ENCODE measurements around the gene PIN1. TPM values are rescaled to one million over a fixed set of nuclear protein-coding genes. Genes with fewer than 3 reads are reported as not detected.

PIN1 gene
- total and polyA plus RNA-seq, 9 donors, result 6.3 to 94.2 (median 61.0) TPM

DNA sequence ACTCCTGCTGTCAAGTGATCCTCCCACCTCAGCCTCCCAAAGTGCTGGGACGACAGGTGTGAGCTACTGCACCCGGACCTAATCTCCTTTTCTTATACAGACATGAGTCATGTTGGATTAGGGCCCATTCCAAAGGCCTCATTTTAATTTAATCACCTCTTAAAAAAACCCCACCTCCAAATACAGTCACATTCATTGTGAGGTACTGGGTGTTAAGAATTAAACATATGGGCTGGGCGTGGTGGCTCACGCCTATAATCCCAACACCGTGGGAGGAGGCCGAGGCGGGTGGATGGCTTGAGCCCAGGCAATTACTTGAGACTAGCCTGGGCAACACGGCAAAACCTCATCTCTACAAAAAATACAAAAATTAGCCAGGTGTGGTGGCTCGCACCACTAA lies 46.6 kb downstream of the PIN1 start:
- no peaks in the 10 kb centered on the region for H3K36me3 ChIP-seq
- WGBS, 3 donors, result 62 to 77% (median 63%) methylated on average over 9 of the region's 9 CpGs
- TF ChIP-seq EP300 (IDR thresholded peaks at IDR 0.05), result no peak
- TF ChIP-seq POLR2A (IDR thresholded peaks at IDR 0.05), result no peak
- TF ChIP-seq CTCF (IDR thresholded peaks at IDR 0.05), result no peak
- intact Hi-C loops (cut with DNase I), result no loop called here
- H3K4me3 ChIP-seq, result no peak overlapping the region
- no peak overlapping the region for H3K27ac ChIP-seq
- DNase-seq, result no peak
- H3K4me1 ChIP-seq (ENCODE audit: insufficient read depth), result no peaks in the 10 kb centered on the region
- H3K9me3 ChIP-seq, result peaks cover 0 to 3% of the 10 kb centered on the region in 2 donors
- no peaks in the 10 kb centered on the region for H3K27me3 ChIP-seq

- 8 to 40% (median 17%) methylated on average over 8 to 10 of the region's 10 CpGs for WGBS, 3 donors
- no peaks in the 10 kb centered on the region for H3K36me3 ChIP-seq
- no peak for TF ChIP-seq EP300 (IDR thresholded peaks at IDR 0.05)
- no peak for TF ChIP-seq POLR2A (IDR thresholded peaks at IDR 0.05)
- TF ChIP-seq CTCF (IDR thresholded peaks at IDR 0.05), result no peak
Measured at GRCh38 chr19:9883231-9883758, 48.2 kb downstream of the PIN1 start.

DNA sequence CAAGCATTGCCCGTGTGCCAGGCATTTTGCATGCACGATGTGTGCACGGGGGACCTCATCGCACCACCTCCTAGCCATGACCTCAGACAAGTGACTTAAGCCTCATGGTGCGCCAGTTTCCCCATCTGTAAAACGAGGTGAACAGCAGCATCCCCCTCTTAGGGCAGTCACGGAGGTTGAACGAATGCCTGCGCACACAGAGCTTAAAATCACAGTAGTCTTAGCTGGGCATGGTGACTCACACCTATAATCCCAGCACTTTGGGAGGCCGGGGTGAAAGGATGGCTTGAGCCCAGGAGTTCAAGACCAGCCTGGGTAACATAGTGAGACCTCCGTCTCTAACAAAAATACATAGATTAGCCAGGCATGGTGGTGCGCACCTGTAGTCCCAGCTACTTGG lies 48.6 kb downstream of the PIN1 start:
- Histone ChIP-seq H3K4me1 (ENCODE audit: insufficient read depth) (no peaks in the 10 kb centered on the region), H3K9me3 (no peaks in the 10 kb centered on the region), H3K36me3 (no peaks in the 10 kb centered on the region), H3K27me3 (no peaks in the 10 kb centered on the region), H3K27ac (no peak overlapping the region), H3K4me3 (no peak overlapping the region)
- no peak for DNase-seq
- TF ChIP-seq POLR2A (IDR thresholded peaks at IDR 0.05) (no peak), CTCF (IDR thresholded peaks at IDR 0.05) (no peak), EP300 (IDR thresholded peaks at IDR 0.05) (no peak)
- 49 to 74% (median 52%) methylated on average over 12 of the region's 12 CpGs for WGBS, 3 donors
- intact Hi-C loops (cut with DNase I), result no loop called here

More at GRCh38 chr19:9883231-9883758, 48.2 kb downstream of the PIN1 start:
- H3K27me3 ChIP-seq, result no peaks in the 10 kb centered on the region
- H3K4me1 ChIP-seq (ENCODE audit: insufficient read depth), result no peaks in the 10 kb centered on the region
- no peak overlapping the region for H3K27ac ChIP-seq
- DNase-seq, result no peak
- no peaks in the 10 kb centered on the region for H3K9me3 ChIP-seq
- intact Hi-C loops (cut with DNase I), result no loop called here
- H3K4me3 ChIP-seq, result no peak overlapping the region

- no peak overlapping the region for H3K27ac ChIP-seq
- no peak for TF ChIP-seq EP300 (IDR thresholded peaks at IDR 0.05)
- no peak for TF ChIP-seq CTCF (IDR thresholded peaks at IDR 0.05)
- TF ChIP-seq POLR2A (IDR thresholded peaks at IDR 0.05), result no peak
- H3K27me3 ChIP-seq, result no peaks in the 10 kb centered on the region
- no peaks in the 10 kb centered on the region for H3K36me3 ChIP-seq
- no peaks in the 10 kb centered on the region for H3K9me3 ChIP-seq
- no peaks in the 10 kb centered on the region for H3K4me1 ChIP-seq (ENCODE audit: insufficient read depth)
- peak in 4 of 5 donors; percentile 20 to 34 (median 22) for DNase-seq
- WGBS, 3 donors, result 17 to 28% (median 22%) methylated on average over 7 to 8 of the region's 8 CpGs
- no peak overlapping the region for H3K4me3 ChIP-seq
- intact Hi-C loops (cut with DNase I), result no loop called here
Measured at GRCh38 chr19:9885077-9885552, 50.0 kb downstream of the PIN1 start.
